ENCODE data around the gene ACAT2. TPM values are rescaled to one million over a fixed set of nuclear protein-coding genes. Genes with fewer than 3 reads are reported as not detected.
"Not testable (repeated sequence)": the region's sequence is repeated elsewhere in the genome, so short reads cannot be mapped to it uniquely, and the experiment has no call there.

The ACAT2 gene
- total RNA-seq, 1 donor from 2014 or later: 92.5 TPM

GRCh38 chr6:159730332-159730676, 31.5 kb upstream of the ACAT2 start:
- no peak overlapping the region for H3K9ac ChIP-seq
- H3K4me1 Mint-ChIP-seq: peaks cover 28% of the 10 kb centered on the region
- no peaks in the 10 kb centered on the region for H3K9me3 ChIP-seq (ENCODE audit: low read depth)
- DNase-seq (ENCODE audit: low spot score): no peak
- no peak overlapping the region for H3K4me3 Mint-ChIP-seq
- H3K27ac ChIP-seq: no peak overlapping the region
- H2AFZ ChIP-seq (replicated peaks): no peak overlapping the region
- H3K4me1 ChIP-seq: peaks cover 26% of the 10 kb centered on the region
- peaks cover 16% of the 10 kb centered on the region for H3K36me3 Mint-ChIP-seq
- H3K27me3 ChIP-seq: no peaks in the 10 kb centered on the region
- peaks cover 3% of the 10 kb centered on the region for H3K27me3 Mint-ChIP-seq (ENCODE audit: insufficient read depth, low read depth)
- no peaks in the 10 kb centered on the region for H3K36me3 ChIP-seq
- H4K20me1 ChIP-seq (ENCODE audit: low read depth): peaks cover 73% of the 10 kb centered on the region
- peaks cover 3% of the 10 kb centered on the region for H3K9me3 Mint-ChIP-seq
- peaks cover 24% of the 10 kb centered on the region for H3F3A ChIP-seq (ENCODE audit: low read depth)
- peaks cover 94% of the 10 kb centered on the region for H3K79me2 ChIP-seq (ENCODE audit: low read depth)
- H3K4me2 ChIP-seq: peak overlapping the region; percentile 89
- TF ChIP-seq EZH2 (IDR thresholded peaks at IDR 0.05) (no peak), CTCF (IDR thresholded peaks at IDR 0.05) (no peak), EZH2phosphoT487 (IDR thresholded peaks at IDR 0.05) (no peak)
- H3K27ac Mint-ChIP-seq: no peak overlapping the region
- H3K4me3 ChIP-seq: peak overlapping the region; percentile 97

GRCh38 chr6:159732550-159732949, 29.3 kb upstream of the ACAT2 start:
- H3K9me3 ChIP-seq (ENCODE audit: low read depth); H3K4me3 ChIP-seq; H2AFZ ChIP-seq (replicated peaks); H3K27me3 ChIP-seq; H3K4me2 ChIP-seq; H3K36me3 ChIP-seq; DNase-seq (ENCODE audit: low spot score); H3K9me3 Mint-ChIP-seq; H3K27me3 Mint-ChIP-seq (ENCODE audit: insufficient read depth, low read depth); H3K4me3 Mint-ChIP-seq; H3K27ac ChIP-seq; H3K9ac ChIP-seq; H3K27ac Mint-ChIP-seq: not testable (repeated sequence)
- peaks cover 11% of the 10 kb centered on the region for H3F3A ChIP-seq (ENCODE audit: low read depth)
- Mint-ChIP-seq H3K36me3 (peaks cover 16% of the 10 kb centered on the region), H3K4me1 (peaks cover 19% of the 10 kb centered on the region)
- H3K4me1 ChIP-seq: peaks cover 19% of the 10 kb centered on the region
- H4K20me1 ChIP-seq (ENCODE audit: low read depth): peaks cover 95% of the 10 kb centered on the region
- peaks cover 100% of the 10 kb centered on the region for H3K79me2 ChIP-seq (ENCODE audit: low read depth)

GRCh38 chr6:159733395-159733794, 28.4 kb upstream of the ACAT2 start:
- H4K20me1 ChIP-seq (ENCODE audit: low read depth): peaks cover 98% of the 10 kb centered on the region
- H3K79me2 ChIP-seq (ENCODE audit: low read depth): peaks cover 100% of the 10 kb centered on the region
- not testable (repeated sequence) for DNase-seq (ENCODE audit: low spot score); H3K9ac ChIP-seq; H2AFZ ChIP-seq (replicated peaks); H3K27me3 ChIP-seq; H3K27ac Mint-ChIP-seq; H3F3A ChIP-seq (ENCODE audit: low read depth); H3K9me3 ChIP-seq (ENCODE audit: low read depth); H3K27ac ChIP-seq; H3K9me3 Mint-ChIP-seq; H3K36me3 ChIP-seq; H3K4me3 ChIP-seq; H3K4me2 ChIP-seq; H3K27me3 Mint-ChIP-seq (ENCODE audit: insufficient read depth, low read depth); H3K4me3 Mint-ChIP-seq
- peaks cover 18% of the 10 kb centered on the region for H3K4me1 Mint-ChIP-seq
- H3K36me3 Mint-ChIP-seq: peaks cover 19% of the 10 kb centered on the region
- H3K4me1 ChIP-seq: peaks cover 19% of the 10 kb centered on the region

- Histone ChIP-seq H2AFZ (replicated peaks) (no peak overlapping the region), H3K4me2 (no peak overlapping the region), H3K36me3 (peaks cover 19% of the 10 kb centered on the region), H3K4me1 (no peaks in the 10 kb centered on the region), H3K4me3 (no peak overlapping the region), H3K27me3 (no peaks in the 10 kb centered on the region), H3K79me2 (ENCODE audit: low read depth) (peaks cover 100% of the 10 kb centered on the region), H3F3A (ENCODE audit: low read depth) (peaks cover 5% of the 10 kb centered on the region), H3K9ac (no peak overlapping the region), H3K9me3 (ENCODE audit: low read depth) (no peaks in the 10 kb centered on the region), H4K20me1 (ENCODE audit: low read depth) (peaks cover 88% of the 10 kb centered on the region), H3K27ac (no peak overlapping the region)
- TF ChIP-seq CTCF (IDR thresholded peaks at IDR 0.05) (no peak), EZH2 (IDR thresholded peaks at IDR 0.05) (no peak), EZH2phosphoT487 (IDR thresholded peaks at IDR 0.05) (no peak)
- Mint-ChIP-seq H3K9me3 (peaks cover 3% of the 10 kb centered on the region), H3K4me3 (no peak overlapping the region), H3K4me1 (no peaks in the 10 kb centered on the region), H3K36me3 (peaks cover 18% of the 10 kb centered on the region), H3K27ac (no peak overlapping the region), H3K27me3 (ENCODE audit: insufficient read depth, low read depth) (no peaks in the 10 kb centered on the region)
- no peak for DNase-seq (ENCODE audit: low spot score)
Observed at GRCh38 chr6:159736908-159737307, 24.9 kb upstream of the ACAT2 start.
